HCT116 (cell line): ENCODE data around the gene ACTR1B.

ENCODE experiments used
- CTCF ChIP-seq, 3 experiments: fragments of 200-600 bp in 1 of 3; sonication (generic) in 1 of 3; IDR thresholded peaks in 2 of 3; conservative IDR thresholded peaks in 1 of 3; 2 replicates each; pipeline ENCODE4 v1.5.1; 2012 to 2017; ENCODE audit warnings: low read depth in 2 of 3, low read length in 2 of 3, antibody characterized with exemption in 1 of 3, borderline replicate concordance in 1 of 3, control low read depth in 1 of 3, mild to moderate bottlenecking in 1 of 3, mixed read lengths in 1 of 3, mixed run types in 1 of 3, moderate library complexity in 1 of 3; ENCODE audit not compliant: insufficient read depth in 1 of 3
- EZH2 ChIP-seq: fragments of 200-600 bp; sonication (generic); IDR thresholded peaks from 2 replicates; pipeline ENCODE4 v1.6.1; 2017; ENCODE audit warnings: antibody characterized with exemption, mixed run types

- TF ChIP-seq CTCF (IDR thresholded peaks at IDR 0.05 in 2 of 3, conservative IDR thresholded peaks at IDR 0.05 in 1 of 3; ENCODE audit: borderline replicate concordance in 1 of 3, insufficient read depth in 1 of 3, low read depth in 2 of 3, low read length in 2 of 3) (no peak; a peak in 1 of 6 replicates), EZH2 (no peak)
These were observed 759 bp upstream of the ACTR1B start for GRCh38 chr2:97664636-97664970.
